ENCODE results near the gene HSD17B12.
A peak's percentile ranks its signal among the peaks of the same experiment; 100 is the strongest.

Gene HSD17B12

GRCh38 chr11:43812471-43812870 is 131.9 kb downstream of the HSD17B12 start:
- H3K4me1 ChIP-seq = no peaks in the 10 kb centered on the region
- H3K4me3 ChIP-seq = no peak overlapping the region
- no peak overlapping the region for H3K9ac ChIP-seq
- H3K27ac ChIP-seq = no peak overlapping the region
- H3K4me2 ChIP-seq = no peak overlapping the region
- H3K27me3 ChIP-seq = no peaks in the 10 kb centered on the region
- no peaks in the 10 kb centered on the region for H3K9me3 ChIP-seq (replicated peaks in 1 of 11)
- H4K20me1 ChIP-seq = no peaks in the 10 kb centered on the region
- TF ChIP-seq Cebpa-rat (IDR thresholded peaks at IDR 0.05) = no peak
- peaks cover 25 to 70% (median 38%) of the 10 kb centered on the region in 11 experiments; a peak in 21 of 22 replicates for H3K36me3 ChIP-seq

DNA sequence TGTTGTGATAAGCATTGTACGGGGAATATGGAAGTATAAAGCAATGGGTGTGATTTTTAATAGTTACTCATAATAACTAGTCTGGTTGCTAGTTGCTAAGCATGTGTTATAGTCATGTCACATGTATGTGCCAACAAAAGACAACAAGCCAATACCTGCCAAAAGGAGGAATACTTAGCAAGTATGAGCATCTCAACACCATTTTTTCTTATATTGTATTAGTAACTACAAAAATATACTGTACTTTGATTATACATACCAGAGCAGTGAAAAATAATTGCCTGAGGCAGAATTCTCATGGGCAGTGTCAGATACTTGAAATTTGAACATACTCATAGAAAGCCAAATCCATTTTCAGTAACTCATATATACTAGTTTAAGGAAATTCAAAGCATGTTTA is 137.7 kb downstream of the HSD17B12 start:
- Histone ChIP-seq H3K4me3 (no peak overlapping the region), H3K9ac (no peak overlapping the region), H3K4me2 (no peak overlapping the region)

DNA sequence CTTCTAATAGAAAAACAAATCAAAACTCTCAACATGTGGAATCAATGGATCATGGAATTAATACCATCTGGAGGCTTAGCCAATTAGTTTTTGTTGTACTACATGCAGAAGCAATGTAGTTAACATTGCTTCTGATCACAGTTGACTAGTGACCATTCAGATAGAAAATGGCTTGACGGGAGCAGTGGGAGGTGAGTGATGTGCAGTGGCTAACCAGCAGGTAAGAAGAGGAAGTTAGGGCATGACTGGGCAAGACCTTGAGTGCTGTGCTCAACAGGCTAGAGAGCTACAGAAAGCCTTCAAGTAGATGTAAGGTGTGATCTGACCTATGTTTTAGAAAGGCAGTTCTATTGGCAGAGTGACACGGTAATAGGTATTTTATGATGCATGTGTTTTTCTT is 139.4 kb downstream of the HSD17B12 start:
- Histone ChIP-seq H3K4me1 (no peaks in the 10 kb centered on the region), H4K20me1 (no peaks in the 10 kb centered on the region; a peak in 1 of 22 replicates), H3K9ac (no peak overlapping the region), H3K36me3 (peaks cover 75 to 97% (median 84%) of the 10 kb centered on the region in 11 experiments), H3K4me2 (no peak overlapping the region), H3K4me3 (no peak overlapping the region), H3K9me3 (replicated peaks in 1 of 11) (peaks cover 0 to 7% (median 0%) of the 10 kb centered on the region in 11 experiments; a peak in 3 of 22 replicates), H3K27ac (no peak overlapping the region), H3K27me3 (no peaks in the 10 kb centered on the region)
- no peak for TF ChIP-seq Cebpa-rat (IDR thresholded peaks at IDR 0.05)

More for the DNA sequence above, 137.7 kb downstream of the HSD17B12 start:
- Histone ChIP-seq H3K27ac (no peak overlapping the region), H3K4me1 (no peaks in the 10 kb centered on the region), H3K9me3 (replicated peaks in 1 of 11) (peaks cover 0 to 7% (median 0%) of the 10 kb centered on the region in 11 experiments; a peak in 3 of 22 replicates), H3K36me3 (peaks cover 61 to 86% (median 78%) of the 10 kb centered on the region in 11 experiments), H4K20me1 (no peaks in the 10 kb centered on the region; a peak in 1 of 22 replicates), H3K27me3 (no peaks in the 10 kb centered on the region)
- no peak for TF ChIP-seq Cebpa-rat (IDR thresholded peaks at IDR 0.05)

GRCh38 chr11:43823316-43823715 is 142.8 kb downstream of the HSD17B12 start:
- peaks cover 0 to 7% (median 0%) of the 10 kb centered on the region in 11 experiments; a peak in 3 of 22 replicates for H3K9me3 ChIP-seq (replicated peaks in 1 of 11)
- H3K4me3 ChIP-seq = no peak overlapping the region
- H4K20me1 ChIP-seq = no peaks in the 10 kb centered on the region; a peak in 1 of 22 replicates

DNA sequence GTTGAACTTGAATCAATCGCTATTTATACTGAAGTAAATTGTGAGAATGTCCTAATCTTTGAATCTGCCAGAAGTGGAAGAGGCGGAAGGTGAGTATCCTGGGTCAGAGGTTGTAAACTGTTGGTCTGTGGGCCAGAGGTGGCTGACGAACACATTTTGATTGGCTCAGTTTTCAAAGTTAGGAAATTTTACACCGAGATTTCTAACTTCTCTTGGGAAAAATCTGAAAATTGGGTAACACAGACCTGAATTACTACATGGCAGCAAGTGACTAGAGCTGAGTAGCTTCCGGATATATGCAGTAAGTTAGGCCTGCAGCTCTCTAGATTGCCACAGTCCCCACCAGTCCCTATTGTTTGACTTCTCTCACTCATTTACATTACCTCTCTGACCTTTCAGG is 143.3 kb downstream of the HSD17B12 start:
- Histone ChIP-seq H3K4me1 (no peaks in the 10 kb centered on the region), H3K36me3 (peaks cover 48 to 62% (median 55%) of the 10 kb centered on the region in 11 experiments), H3K27me3 (no peaks in the 10 kb centered on the region), H3K9me3 (replicated peaks in 1 of 11) (peaks cover 0 to 7% (median 0%) of the 10 kb centered on the region in 11 experiments; a peak in 3 of 22 replicates), H3K4me2 (no peak overlapping the region), H3K4me3 (no peak overlapping the region), H4K20me1 (no peaks in the 10 kb centered on the region; a peak in 1 of 22 replicates), H3K9ac (no peak overlapping the region), H3K27ac (no peak overlapping the region)
- no peak for TF ChIP-seq Cebpa-rat (IDR thresholded peaks at IDR 0.05)

More at GRCh38 chr11:43823316-43823715, 142.8 kb downstream of the HSD17B12 start:
- H3K36me3 ChIP-seq = peaks cover 49 to 66% (median 57%) of the 10 kb centered on the region in 11 experiments
- H3K9ac ChIP-seq = no peak overlapping the region
- H3K4me2 ChIP-seq = no peak overlapping the region
- no peak for TF ChIP-seq Cebpa-rat (IDR thresholded peaks at IDR 0.05)
- no peaks in the 10 kb centered on the region for H3K4me1 ChIP-seq
- H3K27me3 ChIP-seq = no peaks in the 10 kb centered on the region
- no peak overlapping the region for H3K27ac ChIP-seq

- no peak for TF ChIP-seq Cebpa-rat (IDR thresholded peaks at IDR 0.05)
- Histone ChIP-seq H3K9me3 (replicated peaks in 1 of 11) (peaks cover 0 to 7% (median 0%) of the 10 kb centered on the region in 11 experiments; a peak in 3 of 22 replicates), H3K36me3 (peaks cover 34 to 52% (median 40%) of the 10 kb centered on the region in 11 experiments)
Measured at GRCh38 chr11:43825217-43825816, 144.8 kb downstream of the HSD17B12 start.

DNA sequence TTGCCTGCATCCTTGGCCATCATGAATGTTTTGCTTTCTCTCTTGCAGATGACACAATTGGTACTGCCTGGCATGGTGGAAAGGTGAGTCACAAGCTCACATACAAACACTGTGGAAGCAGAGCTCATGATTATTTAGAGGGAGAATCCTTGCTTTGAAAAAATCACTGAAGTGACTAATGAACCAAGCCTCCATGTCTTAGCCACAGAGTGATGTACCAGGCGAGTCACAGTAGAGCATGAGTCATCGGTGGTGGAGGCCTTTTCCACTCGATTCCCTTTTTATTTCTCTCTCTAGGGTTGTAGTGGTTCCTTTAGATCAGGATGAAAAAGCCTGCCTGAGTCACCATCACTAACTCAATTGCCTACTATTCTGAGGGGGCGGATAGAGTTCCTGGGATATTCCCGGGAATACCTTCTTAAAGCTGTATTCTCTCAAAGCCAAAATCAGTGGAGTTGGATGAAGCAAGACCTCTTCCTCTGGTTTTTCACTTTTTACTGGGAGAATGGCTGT is 150.4 kb downstream of the HSD17B12 start:
- H3K36me3 ChIP-seq = peaks cover 13 to 38% (median 30%) of the 10 kb centered on the region in 11 experiments
- H3K9me3 ChIP-seq (replicated peaks in 1 of 11) = no peaks in the 10 kb centered on the region
- H3K9ac ChIP-seq = no peak overlapping the region
- peak overlapping the region in 5 of 11 experiments; percentile 18 to 66 (median 54); a peak in 10 of 22 replicates for H3K4me2 ChIP-seq
- no peak overlapping the region for H3K4me3 ChIP-seq
- H3K4me1 ChIP-seq = peaks cover 0 to 33% (median 12%) of the 10 kb centered on the region in 10 experiments; a peak in 13 of 20 replicates
- no peak for TF ChIP-seq Cebpa-rat (IDR thresholded peaks at IDR 0.05)
- peaks cover 0 to 8% (median 0%) of the 10 kb centered on the region in 11 experiments; a peak in 3 of 22 replicates for H4K20me1 ChIP-seq
- H3K27ac ChIP-seq = peak overlapping the region in 2 of 11 experiments; percentile 7 to 18; a peak in 2 of 22 replicates
- H3K27me3 ChIP-seq = no peaks in the 10 kb centered on the region

More at GRCh38 chr11:43825217-43825816, 144.8 kb downstream of the HSD17B12 start:
- Histone ChIP-seq H3K27ac (no peak overlapping the region), H3K27me3 (no peaks in the 10 kb centered on the region), H3K9ac (no peak overlapping the region), H3K4me3 (no peak overlapping the region), H4K20me1 (no peaks in the 10 kb centered on the region; a peak in 2 of 22 replicates), H3K4me1 (peaks cover 0 to 10% (median 1%) of the 10 kb centered on the region in 10 experiments; a peak in 10 of 20 replicates), H3K4me2 (no peak overlapping the region)

GRCh38 chr11:43832536-43832935 is 152.0 kb downstream of the HSD17B12 start:
- H3K9ac ChIP-seq = no peak overlapping the region

GRCh38 chr11:43833657-43834073 is 153.1 kb downstream of the HSD17B12 start:
- Histone ChIP-seq H3K36me3 (peaks cover 28 to 58% (median 45%) of the 10 kb centered on the region in 11 experiments), H3K27me3 (no peaks in the 10 kb centered on the region), H3K9ac (no peak overlapping the region), H3K27ac (no peak overlapping the region), H3K4me1 (peaks cover 0 to 33% (median 12%) of the 10 kb centered on the region in 10 experiments; a peak in 13 of 20 replicates), H4K20me1 (peaks cover 0 to 8% (median 0%) of the 10 kb centered on the region in 11 experiments; a peak in 3 of 22 replicates), H3K9me3 (replicated peaks in 1 of 11) (no peaks in the 10 kb centered on the region), H3K4me2 (no peak overlapping the region), H3K4me3 (no peak overlapping the region)
- TF ChIP-seq Cebpa-rat (IDR thresholded peaks at IDR 0.05) = no peak

More at GRCh38 chr11:43832536-43832935, 152.0 kb downstream of the HSD17B12 start:
- H3K4me1 ChIP-seq = peaks cover 0 to 33% (median 12%) of the 10 kb centered on the region in 10 experiments; a peak in 13 of 20 replicates
- no peak for TF ChIP-seq Cebpa-rat (IDR thresholded peaks at IDR 0.05)
- no peak overlapping the region for H3K4me2 ChIP-seq
- H3K9me3 ChIP-seq (replicated peaks in 1 of 11) = no peaks in the 10 kb centered on the region
- H3K27me3 ChIP-seq = no peaks in the 10 kb centered on the region
- H4K20me1 ChIP-seq = peaks cover 0 to 8% (median 0%) of the 10 kb centered on the region in 11 experiments; a peak in 3 of 22 replicates
- no peak overlapping the region for H3K27ac ChIP-seq
- no peak overlapping the region for H3K4me3 ChIP-seq
- H3K36me3 ChIP-seq = peaks cover 17 to 46% (median 36%) of the 10 kb centered on the region in 11 experiments
